GM19438 (cell line): Measurements from ENCODE around the gene TRPM8.
"Not testable (repeated sequence)": the region's sequence is repeated elsewhere in the genome, so short reads cannot be mapped to it uniquely, and the experiment has no call there.

ENCODE experiments used
- ATAC-seq: cut with Tn5 transposase; IDR thresholded peaks from one replicate; pipeline ENCODE4 v1.9.1; 2021; ENCODE audit warnings: low read depth; ENCODE audit not compliant: unreplicated experiment

The TRPM8 gene

GRCh38 chr2:233917116-233917515 lies at the start of gene TRPM8:
TRPM8 (plus strand) TSS chr2:233917373; CDS start chr2:233926538, 9,165 bp downstream.
- no peak for ATAC-seq

GRCh38 chr2:233867993-233868532 lies 49.1 kb upstream of the TRPM8 start, which contains the start of gene MSL3B:
MSL3B (minus strand) TSS chr2:233868386.
- ATAC-seq: peak; percentile 75

- no peak for ATAC-seq
These were observed 45.7 kb upstream of the TRPM8 start for GRCh38 chr2:233871432-233871831.

- ATAC-seq: not testable (repeated sequence)
These were observed 45.0 kb upstream of the TRPM8 start for GRCh38 chr2:233872125-233872524.

- ATAC-seq: no peak
These were observed 34.8 kb upstream of the TRPM8 start for GRCh38 chr2:233882353-233882752.

- no peak for ATAC-seq
These were observed 24.4 kb upstream of the TRPM8 start for GRCh38 chr2:233892793-233893192.

- ATAC-seq: not testable (repeated sequence)
These were observed 20.9 kb upstream of the TRPM8 start for GRCh38 chr2:233896253-233896652.

GRCh38 chr2:233901367-233901766 lies 15.8 kb upstream of the TRPM8 start:
- no peak for ATAC-seq

- ATAC-seq: no peak
These were observed 15.3 kb upstream of the TRPM8 start for GRCh38 chr2:233901884-233902283.

GRCh38 chr2:233905945-233906344 lies 11.2 kb upstream of the TRPM8 start:
- ATAC-seq: no peak

- no peak for ATAC-seq
These were observed 9.5 kb upstream of the TRPM8 start for GRCh38 chr2:233907627-233908026.

GRCh38 chr2:233912691-233913423 lies 4.3 kb upstream of the TRPM8 start:
- no peak for ATAC-seq

- no peak for ATAC-seq
These were observed 2.0 kb upstream of the TRPM8 start for GRCh38 chr2:233915128-233915527.

GRCh38 chr2:233919319-233919718 lies 2.1 kb downstream of the TRPM8 start:
- no peak for ATAC-seq

GRCh38 chr2:233919938-233920337 lies 2.8 kb downstream of the TRPM8 start:
- no peak for ATAC-seq

- ATAC-seq: no peak
These were observed 5.3 kb downstream of the TRPM8 start for GRCh38 chr2:233922471-233922870.

- ATAC-seq: no peak
These were observed 8.2 kb downstream of the TRPM8 start for GRCh38 chr2:233925402-233925801.

GRCh38 chr2:233926806-233927205 lies 9.6 kb downstream of the TRPM8 start:
- no peak for ATAC-seq

- no peak for ATAC-seq
These were observed 11.6 kb downstream of the TRPM8 start for GRCh38 chr2:233928594-233929351.

GRCh38 chr2:233929352-233930022 lies 12.3 kb downstream of the TRPM8 start:
- no peak for ATAC-seq

GRCh38 chr2:233934524-233934923 lies 17.4 kb downstream of the TRPM8 start:
- ATAC-seq: no peak
